Mucosa of rectum (tissue), 2 donors: ENCODE results near the gene GAL.

ENCODE experiments used
- H3K27ac ChIP-seq, 2 donors: one replicate each; pipeline ENCODE4 v1.7.0; 2013; ENCODE audit warnings: inconsistent platforms in 2 of 2, low read depth in 2 of 2, low read length in 2 of 2
- H3K27me3 ChIP-seq, 2 donors: one replicate each; pipeline ENCODE4 v1.7.0; 2013; ENCODE audit warnings: low read length in 2 of 2; ENCODE audit not compliant: control insufficient read depth in 2 of 2, insufficient read depth in 2 of 2
- H3K36me3 ChIP-seq, 2 donors: one replicate each; pipeline ENCODE4 v1.7.0; 2013; ENCODE audit warnings: low read length in 2 of 2; ENCODE audit not compliant: control insufficient read depth in 2 of 2, insufficient read depth in 2 of 2
- H3K4me1 ChIP-seq, 2 donors: one replicate each; pipeline ENCODE4 v1.7.0; 2013; ENCODE audit warnings: low read length in 2 of 2, mild to moderate bottlenecking in 1 of 2; ENCODE audit not compliant: control insufficient read depth in 2 of 2, insufficient read depth in 2 of 2
- H3K4me3 ChIP-seq, 2 donors: one replicate each; pipeline ENCODE4 v1.7.0; 2013; ENCODE audit warnings: low read length in 2 of 2
- H3K9ac ChIP-seq, 2 donors: one replicate each; pipeline ENCODE4 v1.7.0; 2013; ENCODE audit warnings: low read length in 2 of 2, low read depth in 1 of 2, mild to moderate bottlenecking in 1 of 2
- H3K9me3 ChIP-seq, 2 donors: one replicate each; pipeline ENCODE4 v1.7.0; 2013; ENCODE audit warnings: low read length in 2 of 2; ENCODE audit not compliant: control insufficient read depth in 2 of 2
- donor health status: healthy.
- donor health status: Normal muscosa, but diverticular disease.

The GAL gene

GRCh38 chr11:68704887-68705286, 20.5 kb downstream of the GAL start:
- Histone ChIP-seq H3K4me1 (no peaks in the 10 kb centered on the region), H3K4me3 (no peak overlapping the region), H3K27ac (no peak overlapping the region), H3K36me3 (no peaks in the 10 kb centered on the region), H3K9me3 (no peaks in the 10 kb centered on the region), H3K27me3 (no peaks in the 10 kb centered on the region), H3K9ac (no peak overlapping the region)

GRCh38 chr11:68707527-68707926, 23.2 kb downstream of the GAL start:
- Histone ChIP-seq H3K36me3 (no peaks in the 10 kb centered on the region), H3K4me1 (no peaks in the 10 kb centered on the region), H3K27ac (no peak overlapping the region), H3K27me3 (no peaks in the 10 kb centered on the region), H3K9me3 (no peaks in the 10 kb centered on the region), H3K9ac (no peak overlapping the region), H3K4me3 (no peak overlapping the region)

- H3K9me3 ChIP-seq: no peaks in the 10 kb centered on the region
- no peaks in the 10 kb centered on the region for H3K4me1 ChIP-seq
- H3K9ac ChIP-seq: no peak overlapping the region
- H3K27me3 ChIP-seq: no peaks in the 10 kb centered on the region
- H3K27ac ChIP-seq: no peak overlapping the region
- no peaks in the 10 kb centered on the region for H3K36me3 ChIP-seq
- no peak overlapping the region for H3K4me3 ChIP-seq
Observed at GRCh38 chr11:68709062-68709461, 24.7 kb downstream of the GAL start.

- no peak overlapping the region for H3K4me3 ChIP-seq
- no peaks in the 10 kb centered on the region for H3K9me3 ChIP-seq
- no peaks in the 10 kb centered on the region for H3K4me1 ChIP-seq
- no peaks in the 10 kb centered on the region for H3K27me3 ChIP-seq
- H3K36me3 ChIP-seq: no peaks in the 10 kb centered on the region
- no peak overlapping the region for H3K9ac ChIP-seq
- no peak overlapping the region for H3K27ac ChIP-seq
Observed at GRCh38 chr11:68710409-68710808, 26.1 kb downstream of the GAL start.

GRCh38 chr11:68711114-68711513, 26.8 kb downstream of the GAL start:
- Histone ChIP-seq H3K4me3 (no peak overlapping the region), H3K4me1 (no peaks in the 10 kb centered on the region), H3K36me3 (no peaks in the 10 kb centered on the region), H3K27me3 (no peaks in the 10 kb centered on the region), H3K9ac (no peak overlapping the region), H3K9me3 (no peaks in the 10 kb centered on the region), H3K27ac (no peak overlapping the region)

GRCh38 chr11:68714060-68714856, 29.9 kb downstream of the GAL start:
- H3K9ac ChIP-seq: no peak overlapping the region
- no peaks in the 10 kb centered on the region for H3K27me3 ChIP-seq
- no peaks in the 10 kb centered on the region for H3K9me3 ChIP-seq
- no peak overlapping the region for H3K4me3 ChIP-seq
- H3K27ac ChIP-seq: no peak overlapping the region
- no peaks in the 10 kb centered on the region for H3K36me3 ChIP-seq
- no peaks in the 10 kb centered on the region for H3K4me1 ChIP-seq

- Histone ChIP-seq H3K9ac (no peak overlapping the region), H3K4me1 (no peaks in the 10 kb centered on the region), H3K27me3 (no peaks in the 10 kb centered on the region), H3K36me3 (no peaks in the 10 kb centered on the region), H3K27ac (no peak overlapping the region), H3K4me3 (no peak overlapping the region), H3K9me3 (no peaks in the 10 kb centered on the region)
Observed at GRCh38 chr11:68715456-68716122, 31.2 kb downstream of the GAL start.

- H3K9me3 ChIP-seq: no peaks in the 10 kb centered on the region
- H3K9ac ChIP-seq: no peak overlapping the region
- H3K4me1 ChIP-seq: no peaks in the 10 kb centered on the region
- H3K4me3 ChIP-seq: no peak overlapping the region
- H3K36me3 ChIP-seq: no peaks in the 10 kb centered on the region
- no peaks in the 10 kb centered on the region for H3K27me3 ChIP-seq
- H3K27ac ChIP-seq: no peak overlapping the region
Observed at GRCh38 chr11:68721075-68721474, 36.7 kb downstream of the GAL start.

GRCh38 chr11:68722143-68722542, 37.8 kb downstream of the GAL start:
- H3K9ac ChIP-seq: no peak overlapping the region

GRCh38 chr11:68724293-68724692, 39.9 kb downstream of the GAL start:
- H3K4me3 ChIP-seq: no peak overlapping the region
- H3K9ac ChIP-seq: no peak overlapping the region
- no peak overlapping the region for H3K27ac ChIP-seq
- no peaks in the 10 kb centered on the region for H3K27me3 ChIP-seq
- H3K36me3 ChIP-seq: no peaks in the 10 kb centered on the region
- H3K4me1 ChIP-seq: no peaks in the 10 kb centered on the region
- H3K9me3 ChIP-seq: no peaks in the 10 kb centered on the region

More at GRCh38 chr11:68722143-68722542, 37.8 kb downstream of the GAL start:
- Histone ChIP-seq H3K27me3 (no peaks in the 10 kb centered on the region), H3K9me3 (no peaks in the 10 kb centered on the region), H3K27ac (no peak overlapping the region), H3K4me3 (no peak overlapping the region), H3K36me3 (no peaks in the 10 kb centered on the region), H3K4me1 (no peaks in the 10 kb centered on the region)
